Stimulated activated CD4-positive, alpha-beta T cell treated with anti-CD3 and anti-CD28 coated beads, Interleukin-4, amount 100 ng/mL, for 24 hours (primary cell): ENCODE data around the gene PTCH1.

ENCODE experiments used
- DNase-seq: peaks from one replicate; pipeline ENCODE4 v3.0.0-alpha.2; 2020

Gene PTCH1

DNA sequence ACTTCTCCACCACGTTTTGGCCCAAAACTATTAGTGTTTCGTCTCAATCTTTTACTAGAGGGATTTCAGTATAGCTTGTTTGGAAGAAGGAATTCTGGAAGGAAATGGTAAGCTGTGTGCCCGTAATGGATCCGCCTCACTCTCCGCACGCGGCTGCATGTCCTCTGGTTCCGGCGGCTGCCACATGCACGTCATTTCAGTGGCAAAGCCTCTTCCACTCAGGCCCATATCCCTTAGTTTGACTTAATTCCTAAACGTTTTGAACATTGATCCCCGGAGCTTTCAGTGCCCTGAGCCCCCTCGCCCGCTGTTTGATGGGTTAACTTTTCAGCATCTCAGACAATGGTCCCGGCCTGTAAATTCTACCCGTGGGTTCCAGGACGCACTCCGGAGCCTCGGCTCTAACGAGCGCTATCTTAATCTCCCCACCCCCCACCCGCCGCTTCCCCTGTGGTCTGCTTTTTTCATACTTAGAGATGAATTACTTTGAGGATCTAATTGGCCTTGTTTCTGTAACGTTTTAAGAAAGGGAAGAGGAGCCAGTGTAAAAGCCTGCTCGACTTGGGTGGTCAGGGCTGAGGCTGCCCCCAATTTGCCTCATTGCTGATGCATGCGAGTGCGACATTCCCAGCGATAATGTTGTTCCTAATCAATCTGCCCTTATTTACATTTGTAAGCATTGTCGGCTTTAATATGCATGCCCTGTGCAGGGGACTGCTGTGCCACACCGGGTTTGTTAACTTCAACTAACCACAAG lies 4.6 kb downstream of the PTCH1 start:
- DNase-seq, result no peak

- DNase-seq, result no peak
Observed at GRCh38 chr9:95511616-95511931, 5.2 kb downstream of the PTCH1 start.

GRCh38 chr9:95510709-95511615 lies 5.8 kb downstream of the PTCH1 start:
- peak; percentile 85 for DNase-seq

- DNase-seq, result no peak
Observed at GRCh38 chr9:95509851-95510708, 6.7 kb downstream of the PTCH1 start.

GRCh38 chr9:95508968-95509850 lies 7.6 kb downstream of the PTCH1 start:
- DNase-seq, result peak; percentile 59

DNA sequence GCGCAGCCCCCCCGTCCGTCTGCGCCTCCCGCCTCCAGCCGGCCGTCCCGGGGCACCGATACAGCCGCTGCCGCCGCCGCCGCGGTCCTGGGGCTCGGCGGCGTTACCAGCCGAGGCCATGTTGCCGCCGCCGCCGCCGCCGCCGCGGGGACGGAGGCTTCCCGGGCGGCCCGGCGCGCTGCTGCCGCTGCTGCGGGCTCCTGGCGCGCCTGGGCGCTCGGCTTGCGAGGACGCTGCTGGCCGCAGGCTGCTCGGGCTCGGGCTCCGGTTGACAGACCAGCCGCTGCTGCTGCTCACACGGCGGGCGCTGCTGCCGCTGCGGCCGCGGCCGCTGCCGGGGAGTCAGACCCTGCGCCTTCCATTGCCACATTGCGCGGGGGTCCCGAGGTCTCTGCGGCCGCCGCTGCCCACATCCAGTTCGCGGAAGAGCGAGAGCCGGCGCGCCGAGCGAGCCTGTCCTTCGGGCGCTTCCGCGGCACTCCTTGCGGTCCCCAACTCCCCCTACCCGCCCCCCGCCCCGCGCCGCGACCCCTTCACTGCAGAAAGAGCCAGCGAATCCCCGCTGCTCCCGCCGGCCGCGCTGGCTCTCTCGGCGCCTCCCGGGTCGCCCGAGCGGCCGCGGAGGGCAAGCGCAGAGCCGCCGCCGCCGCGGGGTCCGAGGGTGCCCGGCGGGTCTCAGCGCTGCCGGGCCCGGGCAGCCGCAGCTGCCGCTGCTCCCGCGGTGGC lies 8.4 kb downstream of the PTCH1 start:
- DNase-seq, result no peak

DNA sequence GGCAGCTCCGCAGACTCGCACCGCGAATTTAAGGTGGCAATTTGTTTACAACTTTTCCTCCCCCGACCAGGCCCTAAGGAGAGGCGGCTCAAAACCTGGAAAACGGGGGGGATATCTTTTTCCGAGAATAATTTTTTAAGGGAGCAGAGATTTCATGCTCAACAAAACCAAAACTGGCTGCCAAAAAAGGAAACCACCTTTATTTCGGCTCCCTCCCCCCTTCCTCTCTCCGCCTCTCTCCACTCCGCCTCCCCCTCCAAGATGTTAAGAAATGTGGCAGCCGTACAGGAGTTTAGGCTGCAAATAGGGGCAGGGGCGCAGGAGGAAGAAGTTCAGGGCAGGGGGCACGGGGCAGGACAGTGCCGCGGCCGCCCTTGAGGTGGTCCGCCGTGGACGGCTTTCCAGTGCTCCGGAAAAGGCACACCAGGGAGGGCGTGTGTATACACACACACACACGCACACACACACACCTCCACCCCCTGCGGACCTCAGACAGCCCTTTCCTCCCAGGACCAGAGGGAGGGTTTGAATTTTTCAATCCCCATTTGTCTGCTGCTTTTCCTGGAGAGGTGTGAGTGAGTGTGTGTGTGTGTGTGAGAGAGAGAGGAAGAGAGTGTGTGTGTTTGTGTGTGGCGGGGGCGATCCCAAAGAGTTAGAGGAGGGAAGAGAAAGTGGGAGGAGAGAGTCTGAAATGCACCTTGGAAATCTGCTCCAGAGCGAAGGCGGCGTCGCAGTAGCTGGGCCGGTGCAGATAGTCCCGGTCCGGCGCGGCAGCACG lies 9.1 kb downstream of the PTCH1 start:
- peak; percentile 39 for DNase-seq

DNA sequence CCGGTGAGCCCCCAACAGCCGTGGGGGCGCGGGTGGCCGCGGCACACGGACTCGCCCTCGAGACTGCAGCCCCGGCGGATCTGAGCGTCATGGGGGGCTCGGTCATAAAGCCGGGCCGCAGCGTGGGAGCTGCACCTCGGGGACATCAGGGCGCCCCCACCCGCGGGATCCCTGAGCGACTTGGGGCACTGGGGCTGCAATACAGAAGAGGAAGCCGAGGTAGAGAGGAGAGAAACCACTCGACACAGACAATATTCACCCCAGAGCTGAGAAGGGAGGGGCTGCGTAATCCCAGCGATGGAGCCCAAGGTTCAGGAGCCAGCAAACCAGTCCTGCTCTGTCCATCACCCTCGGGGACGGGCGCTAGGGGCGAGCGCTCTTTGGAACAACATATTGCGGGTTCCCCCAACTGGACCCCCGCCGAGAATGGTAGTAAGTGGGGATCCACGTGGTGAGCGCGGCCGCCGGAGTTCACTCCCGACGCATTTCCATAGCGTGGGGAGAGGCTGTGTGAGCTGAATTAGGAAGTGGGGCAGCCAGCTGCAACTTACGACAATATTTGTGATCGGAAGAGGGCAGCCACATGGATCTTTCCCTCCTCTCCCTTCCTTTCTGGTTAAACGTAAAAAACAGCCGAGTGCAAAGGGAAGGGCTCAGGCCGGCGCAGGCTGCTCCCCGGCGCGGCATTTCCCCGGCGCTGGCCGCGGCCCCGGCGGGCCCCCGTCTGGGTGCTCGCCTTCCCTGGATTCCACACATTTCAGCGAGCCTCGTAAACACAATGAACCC lies 9.9 kb downstream of the PTCH1 start:
- DNase-seq, result peak; percentile 27

GRCh38 chr9:95506428-95506677 lies 10.4 kb downstream of the PTCH1 start:
- no peak for DNase-seq

DNA sequence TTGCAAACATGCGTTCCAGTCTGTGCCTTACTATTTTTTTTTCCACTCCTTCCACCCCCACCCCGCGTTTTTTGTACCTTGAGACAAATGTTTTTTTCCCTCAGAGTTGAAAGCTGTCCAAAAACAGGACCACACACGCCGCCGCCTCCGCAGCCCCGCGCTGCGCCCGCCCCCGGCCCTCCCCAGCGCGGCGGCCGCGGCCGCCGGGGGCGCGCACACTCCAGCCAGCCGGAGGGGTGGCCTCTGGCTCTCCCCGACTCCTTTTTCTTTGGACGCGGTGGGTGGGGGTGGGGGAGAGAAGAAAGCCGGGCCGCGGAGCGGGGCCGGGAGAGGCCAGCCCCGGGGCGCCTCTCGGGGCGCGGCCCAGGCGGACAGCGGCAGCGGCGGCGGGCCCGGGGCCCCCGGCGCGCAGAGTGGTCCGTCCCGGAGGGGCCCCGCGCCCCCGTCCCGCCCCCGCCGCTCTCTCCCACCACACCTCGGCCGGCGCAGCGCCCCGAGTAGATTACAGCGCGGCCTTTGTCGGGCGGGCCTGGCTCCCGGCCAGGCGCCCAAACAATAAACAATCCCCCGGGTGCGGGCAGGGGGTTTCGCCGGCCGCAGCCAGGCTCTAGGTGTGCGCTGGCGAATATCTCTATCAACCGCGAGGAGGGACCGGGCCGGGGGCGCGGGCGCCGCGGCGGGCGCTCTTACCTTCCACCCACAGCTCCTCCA lies 10.9 kb downstream of the PTCH1 start:
- DNase-seq, result peak; percentile 32

DNA sequence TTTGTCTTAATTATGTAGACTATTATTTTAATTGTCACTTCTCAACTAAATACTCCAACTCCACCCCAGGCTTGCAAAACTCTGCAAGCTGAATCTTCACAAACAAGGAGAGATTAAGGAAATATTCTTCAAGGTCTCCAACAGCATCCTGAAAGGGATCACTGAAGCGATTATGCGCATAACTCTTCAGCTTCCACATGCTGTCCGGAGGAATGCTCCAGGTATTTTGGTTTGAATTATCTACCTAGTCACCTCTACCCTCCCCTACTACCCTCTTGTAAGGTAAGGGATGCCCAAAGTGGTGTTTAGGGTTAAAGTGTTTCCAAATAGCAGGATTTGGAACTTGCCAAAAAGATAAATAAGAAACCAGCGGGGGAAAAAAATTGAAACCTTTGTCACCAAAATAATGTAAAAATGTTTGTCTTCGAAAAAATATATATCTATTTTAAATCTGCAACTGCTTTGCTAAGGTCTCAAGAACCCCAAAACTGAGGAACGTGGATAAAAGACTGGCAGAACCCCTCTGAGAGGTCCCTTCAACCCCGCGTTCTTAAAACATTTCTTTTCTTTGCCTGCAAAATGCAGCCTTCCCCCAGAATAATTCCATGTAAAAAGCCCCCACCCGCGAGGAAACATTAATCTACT lies 11.6 kb downstream of the PTCH1 start:
- DNase-seq, result no peak

- DNase-seq, result no peak
Observed at GRCh38 chr9:95504053-95504963, 12.5 kb downstream of the PTCH1 start.

GRCh38 chr9:95503369-95503768 lies 13.4 kb downstream of the PTCH1 start:
- DNase-seq, result no peak

GRCh38 chr9:95502248-95502647 lies 14.5 kb downstream of the PTCH1 start:
- no peak for DNase-seq

GRCh38 chr9:95499847-95500246 lies 16.9 kb downstream of the PTCH1 start:
- no peak for DNase-seq

GRCh38 chr9:95499046-95499676 lies 17.6 kb downstream of the PTCH1 start:
- DNase-seq, result no peak

DNA sequence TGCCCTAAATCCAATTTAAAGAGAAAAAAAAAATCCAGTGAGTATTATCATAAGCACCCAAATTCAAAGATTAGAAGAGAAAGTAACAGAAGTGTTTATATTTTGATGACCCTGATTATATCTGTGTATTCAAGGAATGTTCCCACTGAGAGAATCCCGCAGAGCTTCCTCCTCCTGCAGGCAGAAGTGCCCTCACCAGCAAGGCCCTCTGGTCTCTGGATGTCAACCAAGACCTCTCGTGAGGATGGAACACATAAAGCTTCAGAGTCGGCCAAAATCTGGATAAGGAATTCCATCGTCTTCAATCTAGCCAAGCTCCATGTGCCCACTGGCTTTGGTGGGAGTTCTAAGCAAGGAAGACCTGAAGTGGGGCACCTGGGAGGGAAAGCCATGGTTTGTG lies 18.1 kb downstream of the PTCH1 start:
- DNase-seq, result no peak
